OCI-LY7 (cell line): ENCODE data around the gene PRDM12.
A peak's percentile ranks its signal among the peaks of the same experiment; 100 is the strongest.

Source experiments
- CTCF ChIP-seq: fragments of 200-600 bp; sonication (generic); conservative IDR thresholded peaks from 2 replicates; pipeline ENCODE4 v1.5.1; 2014; ENCODE audit warnings: mild to moderate bottlenecking, antibody characterized with exemption, low read length, moderate library complexity, mixed read lengths
- EZH2phosphoT487 ChIP-seq: fragments of 200-600 bp; sonication (generic); IDR thresholded peaks from 2 replicates; pipeline ENCODE4 v1.6.1; 2018; ENCODE audit warnings: low read depth, borderline replicate concordance, mild to moderate bottlenecking, mixed run types, antibody characterized with exemption, low read length, moderate library complexity, mixed read lengths

- TF ChIP-seq CTCF (0 out of 2 replicates have a peak, but pooled peaks have one; percentile 14), EZH2phosphoT487 (no peak)
These were observed 23.7 kb upstream of the PRDM12 start for GRCh38 chr9:130640681-130641080.
